ENCODE results near the gene CA7.
A peak's percentile ranks its signal among the peaks of the same experiment; 100 is the strongest.

CA7 gene

GRCh38 chr16:66873685-66874055 lies 29.5 kb downstream of the CA7 start:
- Histone ChIP-seq H3K4me1 (ENCODE audit: control insufficient read depth, insufficient read depth, low read length) (0 out of 2 replicates have a peak, but pooled peaks cover 4% of the 10 kb centered on the region), H3K9ac (ENCODE audit: low read depth, low read length) (no peak overlapping the region), H3K4me3 (ENCODE audit: low read depth, low read length) (no peak overlapping the region), H3K9me3 (ENCODE audit: control insufficient read depth, insufficient read depth, low read length) (no peaks in the 10 kb centered on the region), H3K36me3 (ENCODE audit: control insufficient read depth, insufficient read depth, low read length) (no peaks in the 10 kb centered on the region), H3K27me3 (ENCODE audit: control insufficient read depth, insufficient read depth, low read length) (no peaks in the 10 kb centered on the region; the same call in 1 of the 2 replicates), H3K27ac (ENCODE audit: low read depth, low read length) (no peak overlapping the region)

DNA sequence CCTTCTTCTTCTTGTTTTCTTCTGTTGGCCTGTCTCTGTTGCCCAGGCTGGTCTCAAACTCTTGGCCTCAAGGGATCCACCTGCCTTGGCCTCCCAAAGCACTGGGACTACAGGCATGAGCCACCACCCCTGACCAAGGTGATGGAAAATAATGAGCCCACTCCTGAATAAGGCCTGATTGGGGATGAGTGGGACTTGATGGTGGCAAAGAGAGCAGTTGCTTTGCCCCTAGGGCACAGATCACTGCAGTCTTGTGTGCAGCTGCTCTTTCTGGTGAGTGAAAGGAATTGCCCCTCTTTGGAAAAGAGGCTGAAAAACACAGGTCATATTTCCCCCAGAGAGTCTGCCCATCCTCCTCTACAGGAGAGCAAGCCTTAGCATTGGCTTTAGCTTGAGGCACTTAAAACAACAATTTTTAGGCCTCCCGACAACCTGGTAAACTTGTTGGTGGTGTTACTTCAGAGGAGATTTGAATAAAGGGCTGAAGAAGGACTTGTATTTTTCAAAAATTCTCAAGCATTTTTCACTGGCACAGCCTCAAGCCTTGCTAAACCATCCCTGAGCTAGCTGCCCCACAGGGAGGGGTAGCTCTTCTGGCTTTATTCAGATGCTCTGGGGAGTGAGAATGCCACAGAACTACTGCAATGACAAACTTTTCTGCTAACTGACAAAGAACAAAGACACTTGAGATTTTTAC lies 30.0 kb downstream of the CA7 start:
- H3K9ac ChIP-seq (ENCODE audit: low read depth, low read length): no peak overlapping the region
- 0 out of 2 replicates have a peak, but pooled peaks cover 4% of the 10 kb centered on the region for H3K4me1 ChIP-seq (ENCODE audit: control insufficient read depth, insufficient read depth, low read length)
- no peaks in the 10 kb centered on the region; the same call in 1 of the 2 replicates for H3K27me3 ChIP-seq (ENCODE audit: control insufficient read depth, insufficient read depth, low read length)
- no peaks in the 10 kb centered on the region for H3K9me3 ChIP-seq (ENCODE audit: control insufficient read depth, insufficient read depth, low read length)
- no peak overlapping the region for H3K4me3 ChIP-seq (ENCODE audit: low read depth, low read length)
- peak overlapping the region; percentile 33 for H3K27ac ChIP-seq (ENCODE audit: low read depth, low read length)
- H3K36me3 ChIP-seq (ENCODE audit: control insufficient read depth, insufficient read depth, low read length): no peaks in the 10 kb centered on the region

DNA sequence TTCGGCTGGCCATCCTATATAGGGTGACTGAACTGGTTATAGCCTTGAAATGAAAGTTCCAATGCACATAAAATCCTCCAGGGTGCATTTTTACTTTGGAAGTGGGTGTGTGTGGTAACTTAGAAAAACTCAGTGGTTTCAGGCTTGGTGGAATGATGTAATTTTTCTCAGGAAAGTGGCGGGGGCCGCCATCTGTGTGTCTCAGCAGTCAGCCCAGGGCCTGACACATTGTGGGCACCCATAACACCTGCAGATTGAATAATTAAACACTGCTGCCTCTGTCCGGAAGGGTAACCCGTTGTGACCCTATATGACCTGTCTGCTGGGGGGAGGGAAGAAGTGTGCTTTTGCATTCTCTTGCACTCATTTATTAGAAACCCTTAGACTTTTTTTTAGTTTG lies 33.9 kb downstream of the CA7 start:
- H3K4me3 ChIP-seq (ENCODE audit: low read depth, low read length): no peak overlapping the region
- H3K9ac ChIP-seq (ENCODE audit: low read depth, low read length): no peak overlapping the region
- H3K36me3 ChIP-seq (ENCODE audit: control insufficient read depth, insufficient read depth, low read length): no peaks in the 10 kb centered on the region
- no peaks in the 10 kb centered on the region for H3K9me3 ChIP-seq (ENCODE audit: control insufficient read depth, insufficient read depth, low read length)
- 0 out of 2 replicates have a peak, but pooled peaks cover 4% of the 10 kb centered on the region for H3K4me1 ChIP-seq (ENCODE audit: control insufficient read depth, insufficient read depth, low read length)
- H3K27me3 ChIP-seq (ENCODE audit: control insufficient read depth, insufficient read depth, low read length): peaks cover 4% of the 10 kb centered on the region; the same call in 1 of the 2 replicates
- no peak overlapping the region for H3K27ac ChIP-seq (ENCODE audit: low read depth, low read length)

GRCh38 chr16:66880288-66881013 lies 36.2 kb downstream of the CA7 start, which contains the start of gene PDP2:
Gene PDP2 (plus strand): TSS chr16:66880515. CDS start chr16:66884285, 3,770 bp downstream.
- Histone ChIP-seq H3K27me3 (ENCODE audit: control insufficient read depth, insufficient read depth, low read length) (peaks cover 4% of the 10 kb centered on the region; the same call in 1 of the 2 replicates), H3K4me1 (ENCODE audit: control insufficient read depth, insufficient read depth, low read length) (no peaks in the 10 kb centered on the region), H3K9ac (ENCODE audit: low read depth, low read length) (peak within 1 kb of the TSS; percentile 44; the same call in 1 of the 2 replicates), H3K27ac (ENCODE audit: low read depth, low read length) (peak within 1 kb of the TSS; percentile 66), H3K9me3 (ENCODE audit: control insufficient read depth, insufficient read depth, low read length) (no peaks in the 10 kb centered on the region), H3K36me3 (ENCODE audit: control insufficient read depth, insufficient read depth, low read length) (peaks cover 21% of the 10 kb centered on the region), H3K4me3 (ENCODE audit: low read depth, low read length) (peak within 1 kb of the TSS; percentile 80)

- Histone ChIP-seq H3K27ac (ENCODE audit: low read depth, low read length) (no peak overlapping the region), H3K9me3 (ENCODE audit: control insufficient read depth, insufficient read depth, low read length) (no peaks in the 10 kb centered on the region), H3K9ac (ENCODE audit: low read depth, low read length) (peak overlapping the region; percentile 44; the same call in 1 of the 2 replicates), H3K4me1 (ENCODE audit: control insufficient read depth, insufficient read depth, low read length) (no peaks in the 10 kb centered on the region), H3K36me3 (ENCODE audit: control insufficient read depth, insufficient read depth, low read length) (peaks cover 26% of the 10 kb centered on the region), H3K4me3 (ENCODE audit: low read depth, low read length) (peak overlapping the region; percentile 80), H3K27me3 (ENCODE audit: control insufficient read depth, insufficient read depth, low read length) (peaks cover 4% of the 10 kb centered on the region; the same call in 1 of the 2 replicates)
Observed at GRCh38 chr16:66881014-66881417, 36.8 kb downstream of the CA7 start.

DNA sequence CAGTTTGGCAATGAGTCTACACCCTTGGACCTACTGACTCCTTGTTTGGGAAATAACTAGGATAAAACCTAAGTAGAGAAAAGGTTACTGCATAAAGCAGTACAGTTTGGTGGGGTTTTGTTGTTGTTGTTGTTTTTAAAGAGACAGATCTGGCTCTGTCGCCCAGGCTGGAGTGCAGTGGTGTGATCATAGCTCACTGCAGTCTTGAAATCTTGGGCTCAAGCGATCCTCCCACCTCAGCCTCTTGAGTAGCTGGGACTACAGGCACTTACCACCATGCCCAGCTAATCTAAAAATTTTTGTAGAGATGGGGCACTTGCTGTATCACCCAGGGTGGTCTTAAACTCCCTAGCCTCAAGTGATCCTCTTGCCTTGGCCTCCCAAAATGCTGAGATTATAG lies 37.3 kb downstream of the CA7 start:
- Histone ChIP-seq H3K9me3 (ENCODE audit: control insufficient read depth, insufficient read depth, low read length) (no peaks in the 10 kb centered on the region), H3K36me3 (ENCODE audit: control insufficient read depth, insufficient read depth, low read length) (peaks cover 32% of the 10 kb centered on the region), H3K27me3 (ENCODE audit: control insufficient read depth, insufficient read depth, low read length) (peaks cover 4% of the 10 kb centered on the region; the same call in 1 of the 2 replicates), H3K9ac (ENCODE audit: low read depth, low read length) (no peak overlapping the region), H3K27ac (ENCODE audit: low read depth, low read length) (no peak overlapping the region), H3K4me3 (ENCODE audit: low read depth, low read length) (peak overlapping the region; percentile 80), H3K4me1 (ENCODE audit: control insufficient read depth, insufficient read depth, low read length) (no peaks in the 10 kb centered on the region)

GRCh38 chr16:66881964-66882508 lies 37.8 kb downstream of the CA7 start:
- H3K9me3 ChIP-seq (ENCODE audit: control insufficient read depth, insufficient read depth, low read length): no peaks in the 10 kb centered on the region
- H3K9ac ChIP-seq (ENCODE audit: low read depth, low read length): no peak overlapping the region
- H3K4me3 ChIP-seq (ENCODE audit: low read depth, low read length): no peak overlapping the region

DNA sequence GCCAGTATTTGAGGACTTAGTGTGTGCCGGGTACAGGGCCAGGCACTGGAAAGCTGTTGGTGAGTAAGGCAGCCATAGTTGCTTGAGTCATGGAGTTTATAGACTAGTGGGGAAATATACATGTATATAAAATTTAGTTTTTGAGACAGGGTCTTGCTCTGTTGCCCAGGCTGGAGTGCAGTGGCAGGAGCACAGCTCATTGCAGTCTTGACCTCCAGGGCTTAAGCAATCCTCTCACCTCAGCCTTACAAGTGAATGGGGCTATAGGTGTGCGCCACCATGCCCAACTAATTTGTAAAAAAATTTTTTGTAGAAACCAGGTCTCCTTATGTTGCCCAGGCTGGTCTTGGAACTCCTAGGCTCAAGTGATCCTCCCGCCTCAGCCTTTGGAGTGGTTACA lies 38.5 kb downstream of the CA7 start:
- Histone ChIP-seq H3K9ac (ENCODE audit: low read depth, low read length) (no peak overlapping the region), H3K27ac (ENCODE audit: low read depth, low read length) (no peak overlapping the region), H3K9me3 (ENCODE audit: control insufficient read depth, insufficient read depth, low read length) (no peaks in the 10 kb centered on the region), H3K4me1 (ENCODE audit: control insufficient read depth, insufficient read depth, low read length) (no peaks in the 10 kb centered on the region), H3K36me3 (ENCODE audit: control insufficient read depth, insufficient read depth, low read length) (peaks cover 41% of the 10 kb centered on the region), H3K4me3 (ENCODE audit: low read depth, low read length) (no peak overlapping the region), H3K27me3 (ENCODE audit: control insufficient read depth, insufficient read depth, low read length) (peaks cover 4% of the 10 kb centered on the region; the same call in 1 of the 2 replicates)

More at GRCh38 chr16:66881964-66882508, 37.8 kb downstream of the CA7 start:
- peaks cover 37% of the 10 kb centered on the region for H3K36me3 ChIP-seq (ENCODE audit: control insufficient read depth, insufficient read depth, low read length)
- no peaks in the 10 kb centered on the region for H3K4me1 ChIP-seq (ENCODE audit: control insufficient read depth, insufficient read depth, low read length)
- H3K27me3 ChIP-seq (ENCODE audit: control insufficient read depth, insufficient read depth, low read length): peaks cover 4% of the 10 kb centered on the region; the same call in 1 of the 2 replicates
- no peak overlapping the region for H3K27ac ChIP-seq (ENCODE audit: low read depth, low read length)

- Histone ChIP-seq H3K9me3 (ENCODE audit: control insufficient read depth, insufficient read depth, low read length) (no peaks in the 10 kb centered on the region), H3K36me3 (ENCODE audit: control insufficient read depth, insufficient read depth, low read length) (peaks cover 51% of the 10 kb centered on the region), H3K4me1 (ENCODE audit: control insufficient read depth, insufficient read depth, low read length) (no peaks in the 10 kb centered on the region), H3K4me3 (ENCODE audit: low read depth, low read length) (no peak overlapping the region), H3K27me3 (ENCODE audit: control insufficient read depth, insufficient read depth, low read length) (no peaks in the 10 kb centered on the region), H3K27ac (ENCODE audit: low read depth, low read length) (no peak overlapping the region), H3K9ac (ENCODE audit: low read depth, low read length) (no peak overlapping the region)
Observed at GRCh38 chr16:66885491-66885890, 41.3 kb downstream of the CA7 start.

DNA sequence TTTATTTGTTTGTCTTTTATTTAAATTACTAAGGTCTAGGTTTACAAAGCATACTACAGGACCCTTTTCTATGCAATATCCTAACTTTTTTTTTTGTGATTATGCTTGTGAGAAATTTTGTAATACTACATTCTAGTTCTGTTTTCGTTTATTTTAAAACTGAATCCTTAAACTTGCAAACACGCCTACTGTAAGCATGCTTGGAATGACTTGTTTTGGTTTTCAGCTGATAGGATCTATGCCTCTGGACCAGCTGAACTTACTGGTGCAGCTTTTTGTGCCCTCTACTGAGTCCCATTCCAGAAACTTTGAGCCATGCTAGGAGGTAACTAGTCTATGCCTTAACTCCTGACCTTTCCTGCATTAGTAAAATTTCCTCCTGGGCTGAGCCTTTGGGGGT lies 42.1 kb downstream of the CA7 start:
- Histone ChIP-seq H3K9me3 (ENCODE audit: control insufficient read depth, insufficient read depth, low read length) (no peaks in the 10 kb centered on the region), H3K36me3 (ENCODE audit: control insufficient read depth, insufficient read depth, low read length) (peaks cover 54% of the 10 kb centered on the region), H3K4me1 (ENCODE audit: control insufficient read depth, insufficient read depth, low read length) (no peaks in the 10 kb centered on the region), H3K4me3 (ENCODE audit: low read depth, low read length) (no peak overlapping the region), H3K9ac (ENCODE audit: low read depth, low read length) (no peak overlapping the region), H3K27ac (ENCODE audit: low read depth, low read length) (no peak overlapping the region), H3K27me3 (ENCODE audit: control insufficient read depth, insufficient read depth, low read length) (no peaks in the 10 kb centered on the region)

- Histone ChIP-seq H3K4me1 (ENCODE audit: control insufficient read depth, insufficient read depth, low read length) (no peaks in the 10 kb centered on the region), H3K9ac (ENCODE audit: low read depth, low read length) (no peak overlapping the region), H3K36me3 (ENCODE audit: control insufficient read depth, insufficient read depth, low read length) (peaks cover 54% of the 10 kb centered on the region), H3K27ac (ENCODE audit: low read depth, low read length) (no peak overlapping the region), H3K4me3 (ENCODE audit: low read depth, low read length) (no peak overlapping the region), H3K9me3 (ENCODE audit: control insufficient read depth, insufficient read depth, low read length) (no peaks in the 10 kb centered on the region), H3K27me3 (ENCODE audit: control insufficient read depth, insufficient read depth, low read length) (no peaks in the 10 kb centered on the region)
Observed at GRCh38 chr16:66886914-66887313, 42.7 kb downstream of the CA7 start.
